ENCODE data around the gene CERK. TPM values are rescaled to one million over a fixed set of nuclear protein-coding genes. Genes with fewer than 3 reads are reported as not detected.
A peak's percentile ranks its signal among the peaks of the same experiment; 100 is the strongest.

Gene CERK
- total RNA-seq, 2 donors from 2014 or later, result 54.9 to 57.6 TPM

- Mint-ChIP-seq H3K4me1 (peaks cover 38% of the 10 kb centered on the region), H3K27me3 (ENCODE audit: insufficient read depth) (no peaks in the 10 kb centered on the region), H3K9me3 (no peaks in the 10 kb centered on the region), H3K27ac (peak overlapping the region; percentile 92), H3K36me3 (ENCODE audit: low read depth) (peaks cover 5% of the 10 kb centered on the region), H3K4me3 (no peak overlapping the region)
- H3K9me3 ChIP-seq (ENCODE audit: control insufficient read depth, low read length), result no peaks in the 10 kb centered on the region
- peaks cover 18% of the 10 kb centered on the region for H3K4me1 ChIP-seq (ENCODE audit: control insufficient read depth, insufficient read depth, low read length)
- H3K27ac ChIP-seq (ENCODE audit: low read depth, low read length), result no peak overlapping the region
- no peak overlapping the region for H3K4me3 ChIP-seq (ENCODE audit: low read length)
- 89 to 94% methylated on average over 9 to 10 of the region's 10 CpGs for WGBS, 2 experiments (ENCODE audit: insufficient coverage in 1 of 2, insufficient read length in 1 of 2)
- no peak for DNase-seq
- H3K27me3 ChIP-seq (ENCODE audit: control insufficient read depth, insufficient read depth, low read length, poor library complexity, severe bottlenecking), result no peaks in the 10 kb centered on the region
- no peaks in the 10 kb centered on the region for H3K36me3 ChIP-seq (ENCODE audit: control insufficient read depth, insufficient read depth, low read length)
- H3K9ac ChIP-seq (ENCODE audit: extremely low read depth, low read length, poor library complexity, severe bottlenecking), result no peak overlapping the region
- no peak for TF ChIP-seq CTCF (conservative IDR thresholded peaks at IDR 0.05)
These were observed 35.0 kb upstream of the CERK start for GRCh38 chr22:46773076-46773475.

- WGBS, 2 experiments (ENCODE audit: insufficient coverage in 1 of 2, insufficient read length in 1 of 2), result 96% methylated on average over 6 of the region's 9 CpGs; no CpG with 5 or more reads in 1 of the 2 experiments
These were observed 32.7 kb upstream of the CERK start for GRCh38 chr22:46770726-46771125.

GRCh38 chr22:46770151-46770641 is 32.1 kb upstream of the CERK start:
- Mint-ChIP-seq H3K27me3 (ENCODE audit: insufficient read depth) (no peaks in the 10 kb centered on the region), H3K4me3 (no peak overlapping the region), H3K36me3 (ENCODE audit: low read depth) (peaks cover 15% of the 10 kb centered on the region), H3K27ac (peak overlapping the region; percentile 46), H3K4me1 (peaks cover 19% of the 10 kb centered on the region), H3K9me3 (no peaks in the 10 kb centered on the region)
- no peak overlapping the region for H3K27ac ChIP-seq (ENCODE audit: low read depth, low read length)
- 89 to 93% methylated on average over 5 to 14 of the region's 14 CpGs for WGBS, 2 experiments (ENCODE audit: insufficient coverage in 1 of 2, insufficient read length in 1 of 2)
- no peaks in the 10 kb centered on the region for H3K36me3 ChIP-seq (ENCODE audit: control insufficient read depth, insufficient read depth, low read length)
- no peaks in the 10 kb centered on the region for H3K27me3 ChIP-seq (ENCODE audit: control insufficient read depth, insufficient read depth, low read length, poor library complexity, severe bottlenecking)
- no peak for TF ChIP-seq CTCF (conservative IDR thresholded peaks at IDR 0.05)
- H3K4me1 ChIP-seq (ENCODE audit: control insufficient read depth, insufficient read depth, low read length), result peaks cover 12% of the 10 kb centered on the region
- H3K4me3 ChIP-seq (ENCODE audit: low read length), result no peak overlapping the region
- no peak for DNase-seq
- H3K9me3 ChIP-seq (ENCODE audit: control insufficient read depth, low read length), result no peaks in the 10 kb centered on the region
- H3K9ac ChIP-seq (ENCODE audit: extremely low read depth, low read length, poor library complexity, severe bottlenecking), result no peak overlapping the region

More at GRCh38 chr22:46770726-46771125, 32.7 kb upstream of the CERK start:
- Histone ChIP-seq H3K9ac (ENCODE audit: extremely low read depth, low read length, poor library complexity, severe bottlenecking) (no peak overlapping the region), H3K27ac (ENCODE audit: low read depth, low read length) (no peak overlapping the region), H3K27me3 (ENCODE audit: control insufficient read depth, insufficient read depth, low read length, poor library complexity, severe bottlenecking) (no peaks in the 10 kb centered on the region), H3K9me3 (ENCODE audit: control insufficient read depth, low read length) (no peaks in the 10 kb centered on the region), H3K4me1 (ENCODE audit: control insufficient read depth, insufficient read depth, low read length) (peaks cover 17% of the 10 kb centered on the region), H3K36me3 (ENCODE audit: control insufficient read depth, insufficient read depth, low read length) (no peaks in the 10 kb centered on the region), H3K4me3 (ENCODE audit: low read length) (no peak overlapping the region)
- DNase-seq, result no peak
- H3K27me3 Mint-ChIP-seq (ENCODE audit: insufficient read depth), result no peaks in the 10 kb centered on the region
- no peak overlapping the region for H3K27ac Mint-ChIP-seq
- peaks cover 24% of the 10 kb centered on the region for H3K4me1 Mint-ChIP-seq
- TF ChIP-seq CTCF (conservative IDR thresholded peaks at IDR 0.05), result no peak
- no peaks in the 10 kb centered on the region for H3K9me3 Mint-ChIP-seq
- H3K36me3 Mint-ChIP-seq (ENCODE audit: low read depth), result peaks cover 11% of the 10 kb centered on the region
- H3K4me3 Mint-ChIP-seq, result no peak overlapping the region

Measured in endodermal cell (in vitro differentiated cells).